Measurements from ENCODE around the gene SLC7A8. TPM values are rescaled to one million over a fixed set of nuclear protein-coding genes. Genes with fewer than 3 reads are reported as not detected.
A peak's percentile ranks its signal among the peaks of the same experiment; 100 is the strongest.

Gene SLC7A8
- total RNA-seq, 2 donors from 2014 or later = 21.5 to 23.8 TPM

DNA sequence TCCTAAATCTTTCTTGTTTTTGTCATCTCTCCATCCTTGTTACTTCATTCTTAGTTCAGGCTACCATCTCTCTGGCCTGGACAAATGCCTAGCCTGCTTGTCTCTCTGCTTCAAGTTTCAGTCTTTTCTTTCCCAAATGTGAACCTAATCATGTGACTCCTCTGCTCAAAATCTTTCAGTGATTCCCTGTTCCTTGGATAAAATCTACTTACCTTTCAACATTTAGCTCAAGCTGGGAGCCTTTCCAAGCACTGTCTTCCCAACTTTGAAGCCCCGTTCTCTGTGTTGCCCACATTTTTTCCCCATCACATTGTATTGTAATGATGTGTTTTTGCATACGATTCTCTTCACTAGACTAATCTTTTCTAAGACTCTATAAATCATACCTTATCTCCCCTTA, 24.7 kb downstream of the SLC7A8 start:
- no peak for DNase-seq
- peaks cover 4% of the 10 kb centered on the region for H3K4me1 ChIP-seq
- no peaks in the 10 kb centered on the region for H3K27me3 ChIP-seq
- H3K27ac ChIP-seq = no peak overlapping the region
- intact Hi-C loops (cut with DNase I) = no loop called here
- no peaks in the 10 kb centered on the region for H3K9me3 ChIP-seq
- H3K9ac ChIP-seq (ENCODE audit: low read depth in 2 of 2, low read length in 2 of 2) = no peak overlapping the region
- TF ChIP-seq, protein P1, sequence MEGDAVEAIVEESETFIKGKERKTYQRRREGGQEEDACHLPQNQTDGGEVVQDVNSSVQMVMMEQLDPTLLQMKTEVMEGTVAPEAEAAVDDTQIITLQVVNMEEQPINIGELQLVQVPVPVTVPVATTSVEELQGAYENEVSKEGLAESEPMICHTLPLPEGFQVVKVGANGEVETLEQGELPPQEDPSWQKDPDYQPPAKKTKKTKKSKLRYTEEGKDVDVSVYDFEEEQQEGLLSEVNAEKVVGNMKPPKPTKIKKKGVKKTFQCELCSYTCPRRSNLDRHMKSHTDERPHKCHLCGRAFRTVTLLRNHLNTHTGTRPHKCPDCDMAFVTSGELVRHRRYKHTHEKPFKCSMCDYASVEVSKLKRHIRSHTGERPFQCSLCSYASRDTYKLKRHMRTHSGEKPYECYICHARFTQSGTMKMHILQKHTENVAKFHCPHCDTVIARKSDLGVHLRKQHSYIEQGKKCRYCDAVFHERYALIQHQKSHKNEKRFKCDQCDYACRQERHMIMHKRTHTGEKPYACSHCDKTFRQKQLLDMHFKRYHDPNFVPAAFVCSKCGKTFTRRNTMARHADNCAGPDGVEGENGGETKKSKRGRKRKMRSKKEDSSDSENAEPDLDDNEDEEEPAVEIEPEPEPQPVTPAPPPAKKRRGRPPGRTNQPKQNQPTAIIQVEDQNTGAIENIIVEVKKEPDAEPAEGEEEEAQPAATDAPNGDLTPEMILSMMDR (IDR thresholded peaks at IDR 0.05) = no peak
- no peaks in the 10 kb centered on the region for H3K36me3 ChIP-seq
- H3K4me3 ChIP-seq = no peak overlapping the region

DNA sequence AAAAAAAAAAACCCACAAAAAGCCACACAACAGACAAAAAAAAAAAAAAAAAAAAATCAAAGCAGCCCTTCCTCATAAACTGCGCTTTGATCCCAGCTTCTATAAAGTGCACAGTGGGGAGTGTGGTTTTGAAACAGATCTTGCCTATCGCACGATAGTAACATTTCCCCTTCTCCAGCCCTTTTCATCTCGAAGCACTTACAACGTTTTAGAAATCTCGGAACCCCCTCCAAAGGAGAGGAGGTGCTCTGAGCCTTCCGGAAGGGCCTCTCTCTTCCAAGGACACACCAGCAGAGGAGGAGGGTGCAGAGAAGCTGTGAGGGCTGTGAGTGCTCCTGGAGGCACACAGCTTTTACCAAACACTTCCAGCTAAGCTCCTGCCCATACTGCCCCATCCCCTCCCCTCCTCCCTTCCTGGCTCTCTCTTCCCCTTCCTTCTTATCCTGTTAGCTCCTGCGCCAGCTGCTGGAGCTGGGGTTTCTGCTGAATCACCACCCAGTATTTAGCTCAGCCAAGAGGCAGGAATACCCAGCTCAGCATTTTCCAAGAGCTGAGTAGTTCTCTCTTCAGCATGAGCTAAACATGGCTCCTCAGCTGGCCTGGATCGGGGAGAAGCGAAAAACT, 28.4 kb downstream of the SLC7A8 start:
- Histone ChIP-seq H3K27me3 (no peaks in the 10 kb centered on the region), H3K9ac (ENCODE audit: low read depth in 2 of 2, low read length in 2 of 2) (peak overlapping the region in 1 of 2 donors; percentile 42), H3K27ac (peak overlapping the region; percentile 53), H3K4me1 (peaks cover 4% of the 10 kb centered on the region), H3K36me3 (no peaks in the 10 kb centered on the region), H3K4me3 (no peak overlapping the region), H3K9me3 (no peaks in the 10 kb centered on the region)
- intact Hi-C loops (cut with DNase I) = no loop called here
- TF ChIP-seq, protein P1 (IDR thresholded peaks at IDR 0.05) = no peak
- DNase-seq = peak; percentile 54

DNA sequence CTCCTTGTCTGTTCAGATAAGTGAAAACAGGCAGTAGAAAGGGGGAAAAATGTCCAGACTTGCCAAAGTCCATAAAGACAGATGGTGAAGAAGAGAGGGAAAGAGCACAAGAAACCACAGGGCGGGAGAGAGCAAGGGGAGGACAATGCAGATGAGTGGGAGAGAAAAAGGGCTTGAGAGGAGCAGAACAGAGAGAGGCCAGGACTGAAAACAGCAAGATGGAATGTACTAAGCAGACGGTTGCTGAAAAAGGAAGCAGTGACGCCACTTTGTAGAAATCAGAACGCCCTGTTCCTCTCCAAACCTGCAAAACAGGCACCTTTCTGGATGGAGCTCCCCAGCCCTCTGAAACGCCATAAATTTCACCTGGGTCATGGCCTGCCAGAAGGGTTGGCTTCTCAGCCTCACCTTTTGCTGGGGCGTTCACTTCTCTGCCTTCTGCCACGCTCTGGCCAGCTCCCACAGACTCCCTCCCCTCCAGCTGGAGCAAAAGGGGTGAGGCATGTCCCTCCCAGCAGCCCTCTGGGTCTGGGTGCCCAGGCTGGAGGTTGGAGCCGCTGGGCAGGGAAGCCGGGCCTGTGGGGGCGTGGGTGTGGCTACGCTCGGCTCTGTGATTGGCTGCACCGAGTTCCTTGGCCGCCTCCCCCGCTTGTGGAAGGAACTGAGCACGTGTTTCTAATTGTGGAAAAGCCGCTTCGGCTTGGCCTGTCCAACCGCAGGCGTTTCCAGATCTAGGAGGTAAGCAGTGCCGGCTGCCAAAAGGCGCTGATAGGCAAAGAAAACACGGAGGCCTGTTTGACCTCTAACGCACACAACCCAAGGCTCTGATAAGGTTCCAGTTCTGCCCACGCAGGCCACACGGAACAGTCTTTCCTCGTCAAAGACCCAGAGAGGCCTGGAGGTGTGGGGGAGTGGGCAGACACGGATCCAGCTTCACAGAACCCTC, 29.3 kb downstream of the SLC7A8 start:
- TF ChIP-seq, protein P1 (IDR thresholded peaks at IDR 0.05) = no peak

DNA sequence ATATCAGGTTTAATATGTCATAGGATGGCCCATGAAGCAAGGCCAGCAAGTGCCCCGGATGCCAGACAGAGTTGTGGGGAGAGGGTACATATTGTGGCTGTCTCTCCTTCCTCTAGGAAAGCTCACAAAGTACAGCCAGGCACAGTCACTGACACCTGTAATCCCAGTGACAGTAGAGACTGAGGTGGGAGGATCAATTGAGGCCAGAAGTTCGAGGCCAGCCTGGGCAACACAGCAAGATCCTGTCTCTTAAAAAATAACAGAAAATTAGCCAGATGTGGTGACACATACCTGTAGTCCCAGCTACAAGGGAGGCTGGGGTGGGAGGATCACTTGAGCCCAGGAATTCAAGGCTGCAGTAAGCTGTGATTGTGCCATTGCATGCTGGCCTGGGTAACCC, 32.1 kb downstream of the SLC7A8 start:
- no peaks in the 10 kb centered on the region for H3K9me3 ChIP-seq
- peaks cover 4% of the 10 kb centered on the region for H3K4me1 ChIP-seq
- H3K27ac ChIP-seq = no peak overlapping the region
- TF ChIP-seq, protein P1 (IDR thresholded peaks at IDR 0.05) = no peak
- H3K36me3 ChIP-seq = no peaks in the 10 kb centered on the region
- intact Hi-C loops (cut with DNase I) = no loop called here
- DNase-seq = no peak
- H3K27me3 ChIP-seq = no peaks in the 10 kb centered on the region
- no peak overlapping the region for H3K4me3 ChIP-seq
- H3K9ac ChIP-seq (ENCODE audit: low read depth in 2 of 2, low read length in 2 of 2) = no peak overlapping the region

More for the DNA sequence above, 29.3 kb downstream of the SLC7A8 start:
- Histone ChIP-seq H3K9me3 (no peaks in the 10 kb centered on the region), H3K4me3 (no peak overlapping the region), H3K27me3 (no peaks in the 10 kb centered on the region), H3K9ac (ENCODE audit: low read depth in 2 of 2, low read length in 2 of 2) (peak overlapping the region; percentile 28 to 36), H3K27ac (peak overlapping the region; percentile 53), H3K36me3 (no peaks in the 10 kb centered on the region), H3K4me1 (peaks cover 4% of the 10 kb centered on the region)
- DNase-seq = peak; percentile 87
- intact Hi-C loops (cut with DNase I) = no loop called here

DNA sequence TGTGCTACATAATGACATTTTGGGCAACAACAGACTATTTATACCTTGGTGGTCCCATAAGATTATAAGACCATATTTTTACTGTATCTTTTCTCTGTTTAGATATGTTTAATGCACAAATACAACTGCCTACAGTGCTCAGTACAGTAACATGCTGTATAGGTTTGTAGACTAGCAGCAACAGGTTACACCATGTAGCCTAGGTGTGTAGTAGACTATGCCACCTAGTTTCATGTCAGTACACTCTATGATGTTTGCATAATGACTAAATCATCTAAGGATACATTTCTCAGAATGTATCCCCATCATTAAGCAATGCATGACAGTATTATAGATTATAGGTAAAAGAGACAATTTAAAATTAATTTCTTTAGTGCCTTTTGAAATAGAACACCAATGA, 33.7 kb downstream of the SLC7A8 start:
- DNase-seq = no peak
- intact Hi-C loops (cut with DNase I) = no loop called here
- H3K4me3 ChIP-seq = no peak overlapping the region
- H3K4me1 ChIP-seq = peaks cover 4% of the 10 kb centered on the region
- H3K9me3 ChIP-seq = no peaks in the 10 kb centered on the region
- no peaks in the 10 kb centered on the region for H3K27me3 ChIP-seq
- H3K27ac ChIP-seq = no peak overlapping the region
- no peak overlapping the region for H3K9ac ChIP-seq (ENCODE audit: low read depth in 2 of 2, low read length in 2 of 2)
- TF ChIP-seq, protein P1 (IDR thresholded peaks at IDR 0.05) = no peak
- no peaks in the 10 kb centered on the region for H3K36me3 ChIP-seq
